ENCODE data around the gene SKAP2.

- TF ChIP-seq CTCF (IDR thresholded peaks at IDR 0.05; ENCODE audit: extremely low read depth in 1 of 2, insufficient read depth in 1 of 2, low read depth in 1 of 2, low read length in 2 of 2), result no peak
- peak; percentile 91 for TF ChIP-seq FOS (IDR thresholded peaks at IDR 0.05; ENCODE audit: borderline replicate concordance, insufficient read depth, low read length)
- peak; percentile 52 for TF ChIP-seq JUN (IDR thresholded peaks at IDR 0.05; ENCODE audit: borderline replicate concordance, insufficient read depth, insufficient read length, low read depth)
- no peak for TF ChIP-seq POLR2A (IDR thresholded peaks at IDR 0.05; ENCODE audit: low read depth, low read length)
- TF ChIP-seq POLR2AphosphoS5 (IDR thresholded peaks at IDR 0.05; ENCODE audit: insufficient read depth, low read depth, low read length), result no peak
- TF ChIP-seq MAX (IDR thresholded peaks at IDR 0.05; ENCODE audit: insufficient read depth, insufficient read length), result no peak
These were observed 189.1 kb downstream of the SKAP2 start for GRCh38 chr7:26675143-26675887.
